ENCODE data around the gene ILRUN.

The ILRUN gene

GRCh38 chr6:34695729-34696188 lies 808 bp downstream of the ILRUN start:
- H3K4me3 Mint-ChIP-seq = peak overlapping the region; percentile 92
- H3K9me3 Mint-ChIP-seq = no peaks in the 10 kb centered on the region
- TF ChIP-seq CTCF (IDR thresholded peaks at IDR 0.05) = no peak
- peaks cover 37% of the 10 kb centered on the region for H3K4me1 Mint-ChIP-seq
- peaks cover 12% of the 10 kb centered on the region for H3K27me3 Mint-ChIP-seq (ENCODE audit: low read depth, poor library complexity)
- peak overlapping the region; percentile 63 for H3K27ac Mint-ChIP-seq
- H3K36me3 Mint-ChIP-seq (ENCODE audit: low read depth) = peaks cover 5% of the 10 kb centered on the region
- DNase-seq = no peak

DNA sequence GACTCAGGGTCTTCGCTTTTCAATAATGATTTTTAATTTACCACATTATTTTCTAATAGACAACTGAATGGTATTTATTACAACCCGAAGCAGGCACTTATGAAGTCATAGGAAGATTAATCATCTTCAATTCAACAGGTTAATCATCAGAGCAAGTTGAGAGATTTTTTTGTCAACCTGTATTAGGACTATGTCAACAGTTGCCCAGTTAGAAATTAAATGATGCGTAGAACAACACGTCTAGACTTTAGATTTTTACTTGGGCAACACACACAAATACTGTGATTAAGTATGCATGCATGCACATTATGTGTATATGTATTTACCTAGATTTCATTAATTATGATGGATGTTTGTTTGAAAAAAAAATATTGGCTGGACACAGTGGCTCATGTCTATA lies 4.3 kb downstream of the ILRUN start:
- Mint-ChIP-seq H3K36me3 (ENCODE audit: low read depth) (peaks cover 26% of the 10 kb centered on the region), H3K4me3 (no peak overlapping the region), H3K27me3 (ENCODE audit: low read depth, poor library complexity) (peaks cover 9% of the 10 kb centered on the region), H3K4me1 (peaks cover 35% of the 10 kb centered on the region), H3K9me3 (peaks cover 5% of the 10 kb centered on the region), H3K27ac (no peak overlapping the region)
- no peak for TF ChIP-seq CTCF (IDR thresholded peaks at IDR 0.05)
- no peak for DNase-seq

DNA sequence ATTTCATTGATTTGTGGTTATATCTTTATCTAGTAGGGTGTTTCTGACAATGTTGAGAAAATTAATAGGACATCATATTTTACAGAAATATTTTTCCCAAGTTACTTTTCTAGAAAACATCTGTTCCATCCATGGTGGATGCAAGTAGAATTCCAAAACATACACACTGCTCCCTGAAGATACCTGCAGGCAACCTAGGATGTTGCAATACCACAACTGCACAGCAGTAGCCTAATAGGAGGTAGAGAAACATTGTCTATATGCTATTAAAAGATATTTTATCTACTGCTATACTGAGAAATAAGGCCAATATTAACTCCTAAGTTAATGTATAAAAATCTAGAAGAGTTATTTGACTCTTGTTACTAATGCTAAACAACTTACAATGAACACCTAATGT lies 6.8 kb downstream of the ILRUN start:
- Mint-ChIP-seq H3K4me1 (peaks cover 15% of the 10 kb centered on the region), H3K4me3 (no peak overlapping the region), H3K27me3 (ENCODE audit: low read depth, poor library complexity) (peaks cover 3% of the 10 kb centered on the region), H3K36me3 (ENCODE audit: low read depth) (peaks cover 41% of the 10 kb centered on the region), H3K27ac (no peak overlapping the region), H3K9me3 (peaks cover 9% of the 10 kb centered on the region)
- no peak for DNase-seq
- no peak for TF ChIP-seq CTCF (IDR thresholded peaks at IDR 0.05)

DNA sequence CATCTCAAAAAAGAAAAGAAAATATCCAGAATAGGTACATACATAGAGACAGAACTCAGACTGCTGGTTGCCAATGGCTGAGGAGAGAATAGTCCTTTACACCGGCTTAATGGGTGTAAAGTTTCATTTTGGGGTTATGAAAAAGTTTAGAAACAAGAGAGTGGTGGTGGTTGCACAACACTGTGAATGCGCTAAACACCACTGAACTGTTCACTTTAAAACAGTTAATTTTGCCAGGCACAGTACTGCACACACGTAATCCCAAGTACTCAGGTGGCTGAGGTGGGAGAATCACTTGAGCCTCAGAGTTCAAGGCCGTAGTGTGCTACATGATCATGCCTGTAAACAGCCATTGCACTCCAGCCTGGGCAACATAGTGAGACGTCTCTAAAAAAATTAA lies 7.6 kb downstream of the ILRUN start:
- no peak overlapping the region for H3K27ac Mint-ChIP-seq
- H3K4me3 Mint-ChIP-seq = no peak overlapping the region
- H3K27me3 Mint-ChIP-seq (ENCODE audit: low read depth, poor library complexity) = peaks cover 3% of the 10 kb centered on the region
- DNase-seq = no peak
- peaks cover 7% of the 10 kb centered on the region for H3K4me1 Mint-ChIP-seq
- H3K36me3 Mint-ChIP-seq (ENCODE audit: low read depth) = peaks cover 41% of the 10 kb centered on the region
- peaks cover 9% of the 10 kb centered on the region for H3K9me3 Mint-ChIP-seq
- TF ChIP-seq CTCF (IDR thresholded peaks at IDR 0.05) = no peak

DNA sequence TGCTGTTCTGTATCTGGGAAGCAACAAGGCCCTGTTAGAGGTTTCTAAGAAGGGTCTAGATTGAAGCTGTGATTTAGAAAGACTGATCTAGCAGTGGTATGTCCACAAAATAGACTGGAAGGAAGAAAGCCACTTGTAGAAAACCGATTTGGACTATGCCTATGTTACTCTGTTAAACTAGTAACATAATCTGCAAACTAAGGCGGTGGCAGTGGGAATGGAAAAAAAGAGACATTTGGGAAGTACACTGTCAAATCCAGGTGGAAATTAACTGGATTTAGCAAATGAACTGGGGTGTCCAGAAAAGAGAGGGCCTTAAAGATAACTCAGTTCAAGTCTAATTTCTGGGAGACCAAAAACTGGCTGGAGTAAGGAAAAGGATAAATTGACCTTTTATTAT lies 11.6 kb downstream of the ILRUN start:
- Mint-ChIP-seq H3K36me3 (ENCODE audit: low read depth) (peaks cover 42% of the 10 kb centered on the region), H3K27me3 (ENCODE audit: low read depth, poor library complexity) (peaks cover 3% of the 10 kb centered on the region), H3K4me3 (no peak overlapping the region), H3K27ac (no peak overlapping the region), H3K4me1 (peaks cover 4% of the 10 kb centered on the region), H3K9me3 (peaks cover 9% of the 10 kb centered on the region)
- no peak for DNase-seq
- TF ChIP-seq CTCF (IDR thresholded peaks at IDR 0.05) = no peak

DNA sequence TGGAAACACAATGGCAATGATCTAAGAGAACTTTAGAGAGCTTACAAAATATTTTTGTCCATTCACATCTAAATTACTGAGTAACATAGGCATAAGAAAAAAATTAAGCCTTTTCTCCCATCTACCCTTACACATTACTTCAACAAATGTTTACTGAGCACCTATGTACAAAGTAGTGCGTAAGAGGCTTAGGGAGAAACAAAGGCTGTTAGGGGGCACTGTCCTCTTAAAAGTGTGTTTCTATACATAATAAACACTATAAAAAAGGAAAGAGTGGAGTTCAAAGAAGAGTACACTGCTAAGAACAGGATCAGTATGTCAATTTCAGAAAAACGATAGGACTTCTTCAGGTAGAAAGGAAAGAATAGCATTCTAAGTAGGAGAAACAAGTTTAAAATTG lies 12.2 kb downstream of the ILRUN start:
- no peak for DNase-seq
- H3K9me3 Mint-ChIP-seq = peaks cover 9% of the 10 kb centered on the region
- peak overlapping the region; percentile 7 for H3K27ac Mint-ChIP-seq
- no peak for TF ChIP-seq CTCF (IDR thresholded peaks at IDR 0.05)
- H3K27me3 Mint-ChIP-seq (ENCODE audit: low read depth, poor library complexity) = peaks cover 3% of the 10 kb centered on the region
- no peak overlapping the region for H3K4me3 Mint-ChIP-seq
- peaks cover 39% of the 10 kb centered on the region for H3K36me3 Mint-ChIP-seq (ENCODE audit: low read depth)
- peaks cover 8% of the 10 kb centered on the region for H3K4me1 Mint-ChIP-seq
